ENCODE data around the gene HELZ.

Gene HELZ

GRCh38 chr17:67079491-67079890 is 165.5 kb downstream of the HELZ start:
- no peak for TF ChIP-seq ZNF274 (IDR thresholded peaks at IDR 0.05; ENCODE audit: low read depth, low read length)
- H3K4me3 ChIP-seq (ENCODE audit: low read length): no peak overlapping the region

DNA sequence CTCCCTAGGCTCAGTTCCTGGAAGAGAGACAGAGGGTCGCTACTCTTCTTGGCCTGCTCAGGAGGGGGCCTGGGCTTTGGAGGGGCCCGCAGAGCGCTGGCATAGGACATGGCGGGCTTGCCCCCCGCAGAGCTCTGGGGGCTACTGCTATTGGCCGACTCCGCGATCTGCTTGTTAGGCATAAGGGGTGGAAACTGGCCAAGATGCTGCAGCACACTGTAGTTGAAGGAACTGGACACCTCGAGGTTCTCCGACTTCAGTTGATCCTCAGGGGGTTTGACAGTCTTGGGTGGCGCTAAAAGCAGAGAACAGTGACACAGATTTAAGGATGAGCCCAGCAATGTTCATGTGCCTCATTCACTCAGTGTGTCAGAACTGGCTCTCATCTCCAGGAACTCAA is 166.7 kb downstream of the HELZ start:
- H3K4me3 ChIP-seq (ENCODE audit: low read length): no peak overlapping the region
- TF ChIP-seq ZNF274 (IDR thresholded peaks at IDR 0.05; ENCODE audit: low read depth, low read length): no peak

DNA sequence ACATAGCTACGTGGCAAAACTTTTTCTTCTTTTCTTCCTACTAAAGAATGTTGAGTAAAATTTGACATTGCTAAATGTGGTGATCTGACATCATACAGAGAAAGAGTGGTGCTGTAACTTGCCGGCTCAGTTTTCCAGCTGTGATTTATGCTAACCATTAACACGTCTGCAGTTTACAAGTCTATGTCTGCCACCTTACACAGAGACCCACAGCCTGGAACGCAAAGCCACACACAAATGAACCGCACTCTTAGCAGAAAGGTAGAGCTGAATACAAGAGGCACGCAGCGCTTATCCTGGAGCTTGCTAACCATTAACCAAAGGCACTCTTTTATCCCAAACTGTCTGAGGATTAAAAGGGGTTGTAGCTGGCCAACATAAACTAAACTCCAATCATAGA is 168.7 kb downstream of the HELZ start:
- H3K4me3 ChIP-seq (ENCODE audit: low read length): no peak overlapping the region
- TF ChIP-seq ZNF274 (IDR thresholded peaks at IDR 0.05; ENCODE audit: low read depth, low read length): no peak

GRCh38 chr17:67074781-67075180 is 170.2 kb downstream of the HELZ start:
- no peak for TF ChIP-seq ZNF274 (IDR thresholded peaks at IDR 0.05; ENCODE audit: low read depth, low read length)
- no peak overlapping the region; the same call in 1 of the 2 replicates for H3K4me3 ChIP-seq (ENCODE audit: low read length)

GRCh38 chr17:67072885-67073284 is 172.1 kb downstream of the HELZ start:
- H3K4me3 ChIP-seq (ENCODE audit: low read length): no peak overlapping the region
- TF ChIP-seq ZNF274 (IDR thresholded peaks at IDR 0.05; ENCODE audit: low read depth, low read length): no peak

DNA sequence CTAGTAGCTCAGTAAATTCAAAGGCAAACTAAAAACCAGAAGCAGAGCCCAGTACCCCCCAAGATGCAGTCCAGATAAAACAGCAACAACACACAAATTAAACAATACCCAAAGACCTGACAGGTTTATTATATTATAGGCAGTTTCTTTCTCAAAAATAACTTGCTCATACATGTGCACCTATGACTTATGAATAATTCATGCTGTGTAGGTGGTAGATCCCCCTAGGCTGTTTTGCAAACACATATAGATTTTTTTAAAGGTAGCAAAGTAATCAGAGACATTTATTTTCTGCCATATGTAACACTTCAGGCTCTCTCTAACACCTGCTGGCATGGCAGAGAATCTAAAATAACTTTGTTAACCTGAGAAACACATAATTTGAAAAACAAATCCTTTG is 173.4 kb downstream of the HELZ start:
- no peak for TF ChIP-seq ZNF274 (IDR thresholded peaks at IDR 0.05; ENCODE audit: low read depth, low read length)

GRCh38 chr17:67069603-67070136 is 175.3 kb downstream of the HELZ start:
- no peak for TF ChIP-seq ZNF274 (IDR thresholded peaks at IDR 0.05; ENCODE audit: low read depth, low read length)
- no peak overlapping the region for H3K4me3 ChIP-seq (ENCODE audit: low read length)

More for the DNA sequence above, 173.4 kb downstream of the HELZ start:
- H3K4me3 ChIP-seq (ENCODE audit: low read length): no peak overlapping the region

GRCh38 chr17:67068999-67069398 is 176.0 kb downstream of the HELZ start:
- no peak for TF ChIP-seq ZNF274 (IDR thresholded peaks at IDR 0.05; ENCODE audit: low read depth, low read length)
- H3K4me3 ChIP-seq (ENCODE audit: low read length): no peak overlapping the region

DNA sequence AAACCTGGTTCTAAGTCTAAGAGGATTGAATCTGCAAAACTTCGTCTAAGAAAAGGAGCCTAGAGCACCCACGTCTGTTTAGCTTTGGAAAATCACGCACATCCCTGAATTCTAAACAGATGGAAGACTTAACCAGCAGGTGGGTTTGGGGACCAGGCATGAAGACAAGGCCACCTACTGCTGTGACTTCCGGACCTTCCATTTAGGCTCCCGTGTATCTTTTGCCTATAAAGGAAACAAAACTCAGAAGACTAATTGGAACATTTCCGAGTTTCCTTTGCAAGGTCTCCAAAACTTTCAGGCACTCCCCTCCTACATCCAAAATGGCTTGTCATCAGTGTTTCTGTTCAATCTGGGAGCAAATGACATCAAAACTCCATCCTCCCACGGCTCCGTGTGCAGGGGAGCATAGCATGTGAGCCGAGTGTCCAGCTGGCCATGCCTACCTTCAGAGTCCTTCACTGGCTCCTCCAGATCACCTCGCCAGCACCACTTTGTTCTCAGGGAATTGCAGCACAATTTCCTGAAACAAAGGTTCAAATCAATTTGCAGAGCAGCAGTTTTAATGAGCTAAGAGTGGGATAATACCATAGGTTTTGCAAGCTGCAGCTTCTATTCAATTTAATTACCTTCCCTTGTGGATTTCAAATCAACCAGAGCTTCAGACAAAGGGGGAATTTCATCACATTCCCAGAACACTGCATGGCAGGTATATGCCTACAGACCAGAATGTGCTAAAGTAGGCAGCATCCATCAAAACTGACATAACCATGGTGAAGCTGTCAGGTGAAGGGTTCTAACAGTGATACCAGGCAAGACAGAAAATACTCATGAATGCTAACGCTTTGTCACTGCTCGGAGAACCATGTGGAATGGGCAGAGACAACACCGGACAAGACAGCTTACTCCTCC is 177.2 kb downstream of the HELZ start:
- H3K4me3 ChIP-seq (ENCODE audit: low read length): no peak overlapping the region
- TF ChIP-seq ZNF274 (IDR thresholded peaks at IDR 0.05; ENCODE audit: low read depth, low read length): no peak

GRCh38 chr17:67066717-67067116 is 178.3 kb downstream of the HELZ start:
- no peak for TF ChIP-seq ZNF274 (IDR thresholded peaks at IDR 0.05; ENCODE audit: low read depth, low read length)
- H3K4me3 ChIP-seq (ENCODE audit: low read length): no peak overlapping the region

DNA sequence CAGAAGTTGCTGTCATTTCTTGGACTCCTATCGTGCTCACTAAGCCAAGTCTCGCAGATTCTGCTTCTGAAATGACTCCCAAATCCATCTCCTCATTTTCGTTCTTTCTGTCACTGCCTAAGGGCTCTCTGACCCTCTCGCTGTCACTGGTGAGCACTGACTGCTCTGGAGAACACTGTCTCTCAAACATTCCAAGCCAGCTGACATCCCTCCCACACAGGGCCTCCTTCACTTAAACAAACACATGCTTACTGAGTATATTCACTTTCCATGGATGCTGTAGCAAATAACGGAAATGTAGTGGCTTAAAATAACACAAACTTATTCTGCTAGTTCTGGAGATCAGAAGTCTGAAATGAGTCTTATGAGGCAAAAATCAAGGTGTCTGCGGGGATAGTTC is 181.9 kb downstream of the HELZ start:
- H3K4me3 ChIP-seq (ENCODE audit: low read length): no peak overlapping the region
- no peak for TF ChIP-seq ZNF274 (IDR thresholded peaks at IDR 0.05; ENCODE audit: low read depth, low read length)

GRCh38 chr17:67059372-67059771 is 185.6 kb downstream of the HELZ start:
- H3K4me3 ChIP-seq (ENCODE audit: low read length): no peak overlapping the region
- TF ChIP-seq ZNF274 (IDR thresholded peaks at IDR 0.05; ENCODE audit: low read depth, low read length): no peak

GRCh38 chr17:67058036-67058435 is 187.0 kb downstream of the HELZ start:
- TF ChIP-seq ZNF274 (IDR thresholded peaks at IDR 0.05; ENCODE audit: low read depth, low read length): no peak
- H3K4me3 ChIP-seq (ENCODE audit: low read length): no peak overlapping the region

GRCh38 chr17:67056746-67057490 is 188.1 kb downstream of the HELZ start:
- no peak for TF ChIP-seq ZNF274 (IDR thresholded peaks at IDR 0.05; ENCODE audit: low read depth, low read length)
- no peak overlapping the region for H3K4me3 ChIP-seq (ENCODE audit: low read length)

All from GM08714 (cell line).